Adrenal gland (tissue), 5 donors: ENCODE data around the gene FBXL5.

Experiments
- POLR2A ChIP-seq, 2 donors: fragments of 450-650 bp; IDR thresholded peaks; one replicate each; pipeline ENCODE4 v1.6.1; 2017; ENCODE audit warnings: antibody characterized with exemption in 2 of 2, mild to moderate bottlenecking in 2 of 2, moderate library complexity in 1 of 2
- TF ChIP-seq, protein P1 (sequence below), 6 experiments: fragments of 450-650 bp in 4 of 6; fragments of 200-600 bp in 2 of 6; sonication (generic) in 1 of 6; IDR thresholded peaks; 1 replicate in 5 of 6; 2 replicates in 1 of 6; pipeline versions ENCODE4 v1.5.1 to v1.8.0; 2016 to 2021; ENCODE audit warnings: antibody characterized with exemption in 6 of 6, mild to moderate bottlenecking in 2 of 6, moderate library complexity in 1 of 6
- donor health status: DM: no; HTN: no; CAD: no.

DNA sequence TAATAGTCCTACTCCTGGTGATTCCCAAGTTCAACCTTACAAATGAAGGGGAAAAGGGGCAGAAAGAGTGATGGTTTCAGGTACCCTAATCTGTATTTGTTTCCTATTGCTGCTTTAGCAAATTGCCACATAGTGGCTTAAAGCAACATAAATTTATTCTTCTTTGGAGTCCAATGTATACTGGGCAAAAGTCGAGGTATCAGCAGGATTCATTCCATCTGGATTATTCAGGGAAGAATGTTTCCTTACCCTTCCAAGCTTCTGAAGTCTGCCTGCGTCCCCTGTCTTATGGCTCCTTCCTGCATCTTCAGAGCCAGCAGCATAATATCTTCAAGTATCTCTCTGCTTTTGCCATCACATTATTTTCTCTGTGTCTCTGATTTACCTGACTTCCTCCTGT lies 37.4 kb upstream of the FBXL5 start:
- TF ChIP-seq, protein P1, sequence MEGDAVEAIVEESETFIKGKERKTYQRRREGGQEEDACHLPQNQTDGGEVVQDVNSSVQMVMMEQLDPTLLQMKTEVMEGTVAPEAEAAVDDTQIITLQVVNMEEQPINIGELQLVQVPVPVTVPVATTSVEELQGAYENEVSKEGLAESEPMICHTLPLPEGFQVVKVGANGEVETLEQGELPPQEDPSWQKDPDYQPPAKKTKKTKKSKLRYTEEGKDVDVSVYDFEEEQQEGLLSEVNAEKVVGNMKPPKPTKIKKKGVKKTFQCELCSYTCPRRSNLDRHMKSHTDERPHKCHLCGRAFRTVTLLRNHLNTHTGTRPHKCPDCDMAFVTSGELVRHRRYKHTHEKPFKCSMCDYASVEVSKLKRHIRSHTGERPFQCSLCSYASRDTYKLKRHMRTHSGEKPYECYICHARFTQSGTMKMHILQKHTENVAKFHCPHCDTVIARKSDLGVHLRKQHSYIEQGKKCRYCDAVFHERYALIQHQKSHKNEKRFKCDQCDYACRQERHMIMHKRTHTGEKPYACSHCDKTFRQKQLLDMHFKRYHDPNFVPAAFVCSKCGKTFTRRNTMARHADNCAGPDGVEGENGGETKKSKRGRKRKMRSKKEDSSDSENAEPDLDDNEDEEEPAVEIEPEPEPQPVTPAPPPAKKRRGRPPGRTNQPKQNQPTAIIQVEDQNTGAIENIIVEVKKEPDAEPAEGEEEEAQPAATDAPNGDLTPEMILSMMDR (IDR thresholded peaks at IDR 0.05), result no peak
- no peak for TF ChIP-seq POLR2A (IDR thresholded peaks at IDR 0.05)
